TTC549 (cell line): ENCODE data around the gene GTF3C1.
"Not testable (repeated sequence)": the region's sequence is repeated elsewhere in the genome, so short reads cannot be mapped to it uniquely, and the experiment has no call there.

Experiments used
- FAIRE-seq: peaks from 2 replicates; lab custom pipeline; 2012; peaks lifted over from hg19 to GRCh38; lab: Jason Lieb, UNC

GTF3C1 gene

GRCh38 chr16:27462200-27462845, 87.4 kb downstream of the GTF3C1 start:
- no peak for FAIRE-seq

GRCh38 chr16:27461483-27462171, 88.1 kb downstream of the GTF3C1 start:
- FAIRE-seq: no peak

GRCh38 chr16:27460663-27461482, 88.8 kb downstream of the GTF3C1 start:
- no peak for FAIRE-seq

- FAIRE-seq: no peak
Observed at GRCh38 chr16:27460213-27460612, 89.5 kb downstream of the GTF3C1 start.

- no peak for FAIRE-seq
Observed at GRCh38 chr16:27458987-27459688, 90.6 kb downstream of the GTF3C1 start.

- no peak for FAIRE-seq
Observed at GRCh38 chr16:27458258-27458657, 91.5 kb downstream of the GTF3C1 start.

- not testable (repeated sequence) for FAIRE-seq
Observed at GRCh38 chr16:27457605-27457900, 92.2 kb downstream of the GTF3C1 start.

- no peak for FAIRE-seq
Observed at GRCh38 chr16:27455700-27456099, 94.0 kb downstream of the GTF3C1 start.

- FAIRE-seq: no peak
Observed at GRCh38 chr16:27453494-27453825, 96.3 kb downstream of the GTF3C1 start.

GRCh38 chr16:27452569-27453493, 96.9 kb downstream of the GTF3C1 start:
- FAIRE-seq: no peak

- FAIRE-seq: no peak
Observed at GRCh38 chr16:27450196-27450549, 99.5 kb downstream of the GTF3C1 start.

- no peak for FAIRE-seq
Observed at GRCh38 chr16:27449434-27450195, 100.1 kb downstream of the GTF3C1 start.

- FAIRE-seq: no peak
Observed at GRCh38 chr16:27448532-27449433, 100.9 kb downstream of the GTF3C1 start.

GRCh38 chr16:27447301-27447700, 102.4 kb downstream of the GTF3C1 start:
- no peak for FAIRE-seq

GRCh38 chr16:27446721-27447120, 103.0 kb downstream of the GTF3C1 start:
- FAIRE-seq: no peak

- FAIRE-seq: no peak
Observed at GRCh38 chr16:27445502-27446175, 104.1 kb downstream of the GTF3C1 start.

GRCh38 chr16:27444470-27444869, 105.2 kb downstream of the GTF3C1 start:
- no peak for FAIRE-seq

GRCh38 chr16:27444015-27444414, 105.7 kb downstream of the GTF3C1 start:
- FAIRE-seq: no peak

- no peak for FAIRE-seq
Observed at GRCh38 chr16:27441998-27442397, 107.7 kb downstream of the GTF3C1 start.
